Measurements from ENCODE around the gene DUSP8.
A peak's percentile ranks its signal among the peaks of the same experiment; 100 is the strongest.

DUSP8 gene

DNA sequence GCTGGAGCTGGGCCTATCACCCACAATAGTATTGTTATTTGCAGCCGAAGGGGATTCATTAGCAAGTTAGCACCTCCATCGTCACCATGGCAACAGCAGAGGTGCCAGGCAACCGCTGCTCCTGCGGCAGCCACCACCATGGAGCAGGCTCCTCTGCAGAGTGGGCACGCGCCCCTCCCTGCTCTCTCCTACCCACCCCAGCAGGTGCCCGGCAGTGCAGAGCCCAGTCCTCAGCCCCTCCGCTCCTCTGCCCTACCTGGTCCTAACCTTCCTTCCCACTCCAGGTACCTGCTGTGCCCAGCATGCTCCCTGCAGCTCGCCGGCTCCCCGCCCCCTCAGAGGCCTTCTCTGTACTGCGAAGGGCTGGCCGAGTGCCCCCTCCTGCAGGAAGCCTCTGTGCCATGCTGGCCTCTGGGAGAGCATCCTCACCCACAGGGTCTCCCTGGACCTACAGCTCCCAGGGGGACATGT lies 3.6 kb downstream of the DUSP8 start:
- Histone ChIP-seq H3K4me3 (no peak overlapping the region), H3K27ac (no peak overlapping the region)

- H3K27ac ChIP-seq: no peak overlapping the region
- H3K4me3 ChIP-seq: no peak overlapping the region
These were observed 4.4 kb downstream of the DUSP8 start for GRCh38 chr11:1567721-1568100.

DNA sequence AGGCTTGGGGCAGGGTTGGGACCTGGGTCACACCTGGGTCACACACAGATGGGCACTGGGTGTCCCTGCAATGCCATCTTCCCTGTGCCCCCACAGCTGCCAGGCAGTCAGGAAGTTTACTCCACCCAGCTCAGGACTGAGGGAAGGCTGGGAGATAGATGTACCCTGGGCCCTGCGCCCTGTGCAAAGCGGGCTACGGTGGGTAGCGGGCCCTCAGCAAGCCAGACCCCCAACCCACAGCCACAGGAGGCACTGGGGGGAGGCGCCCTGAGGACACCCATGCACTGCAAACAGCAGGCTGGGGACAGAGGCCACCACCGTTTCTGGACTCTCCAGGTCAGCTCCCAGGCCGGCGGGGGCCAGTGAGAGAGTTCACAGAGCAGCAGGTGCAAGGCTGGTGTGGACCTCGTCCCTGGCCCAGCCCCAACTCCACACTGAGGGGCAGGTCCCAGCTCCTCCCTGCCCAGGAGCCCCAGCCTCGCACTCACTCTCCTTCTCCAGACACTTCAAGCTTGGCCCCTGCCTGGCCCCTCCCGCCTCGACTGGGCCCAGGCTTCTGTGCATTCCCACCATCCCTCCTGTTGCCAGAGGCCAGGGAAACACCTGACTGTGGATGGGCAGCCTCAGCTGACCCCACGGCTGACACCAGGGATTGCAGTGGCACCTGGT lies 4.9 kb downstream of the DUSP8 start:
- H3K27ac ChIP-seq: no peak overlapping the region

DNA sequence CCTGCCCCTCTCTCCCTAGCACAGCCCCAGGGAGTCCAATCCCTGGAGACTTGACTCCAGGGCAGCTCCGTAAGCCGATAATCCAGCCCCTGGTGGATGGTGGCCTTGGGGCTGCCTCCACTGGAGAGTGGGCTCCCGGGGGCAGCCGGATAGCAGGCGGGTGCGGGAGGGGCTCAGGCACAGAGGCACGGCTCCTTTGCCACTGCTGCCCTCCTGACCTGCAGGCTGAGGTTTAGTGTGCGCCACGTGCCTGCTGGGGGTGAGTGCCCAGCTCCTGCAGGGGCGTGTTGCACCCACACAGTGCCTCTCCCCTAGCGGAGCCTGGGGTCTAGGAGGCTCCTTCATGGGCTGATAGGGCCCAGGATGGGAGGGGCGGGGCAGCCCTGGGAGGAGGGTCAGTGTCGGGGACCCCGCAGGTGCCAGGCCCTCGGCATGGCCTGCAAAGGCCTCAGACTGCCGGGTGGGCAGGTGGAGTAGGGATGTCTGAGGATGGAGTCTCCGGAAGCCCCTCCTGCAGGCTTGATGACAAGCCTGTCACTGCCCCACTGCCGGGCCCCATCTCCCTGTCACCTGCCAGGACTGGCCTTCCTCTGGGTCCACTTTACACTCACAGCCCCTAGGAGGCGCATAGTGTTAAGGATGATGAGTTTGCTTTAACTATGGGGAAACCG lies 5.6 kb downstream of the DUSP8 start:
- Histone ChIP-seq H3K4me3 (no peak overlapping the region), H3K27ac (no peak overlapping the region)

More for the DNA sequence above, 4.9 kb downstream of the DUSP8 start:
- no peak overlapping the region for H3K4me3 ChIP-seq

DNA sequence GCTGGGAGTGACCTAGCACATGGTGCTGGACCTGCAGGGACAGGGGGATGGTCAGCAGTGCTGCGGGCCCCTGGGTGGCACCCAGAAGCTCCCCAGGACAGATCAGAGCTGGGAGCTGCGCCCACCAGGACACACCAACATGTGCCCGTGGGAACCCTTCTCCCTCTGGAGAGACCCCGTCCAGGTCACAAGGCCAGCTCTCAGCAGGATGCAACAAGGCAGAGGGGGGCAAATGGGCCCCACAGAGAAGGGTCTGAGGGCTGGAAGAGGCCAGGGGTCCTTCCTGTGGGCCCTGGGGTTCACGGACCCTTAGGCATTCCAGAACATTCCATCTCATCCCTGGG lies 6.2 kb downstream of the DUSP8 start:
- no peak overlapping the region for H3K27ac ChIP-seq
- no peak overlapping the region for H3K4me3 ChIP-seq

GRCh38 chr11:1565173-1565903 lies 6.7 kb downstream of the DUSP8 start:
- Histone ChIP-seq H3K4me3 (no peak overlapping the region), H3K27ac (no peak overlapping the region)

DNA sequence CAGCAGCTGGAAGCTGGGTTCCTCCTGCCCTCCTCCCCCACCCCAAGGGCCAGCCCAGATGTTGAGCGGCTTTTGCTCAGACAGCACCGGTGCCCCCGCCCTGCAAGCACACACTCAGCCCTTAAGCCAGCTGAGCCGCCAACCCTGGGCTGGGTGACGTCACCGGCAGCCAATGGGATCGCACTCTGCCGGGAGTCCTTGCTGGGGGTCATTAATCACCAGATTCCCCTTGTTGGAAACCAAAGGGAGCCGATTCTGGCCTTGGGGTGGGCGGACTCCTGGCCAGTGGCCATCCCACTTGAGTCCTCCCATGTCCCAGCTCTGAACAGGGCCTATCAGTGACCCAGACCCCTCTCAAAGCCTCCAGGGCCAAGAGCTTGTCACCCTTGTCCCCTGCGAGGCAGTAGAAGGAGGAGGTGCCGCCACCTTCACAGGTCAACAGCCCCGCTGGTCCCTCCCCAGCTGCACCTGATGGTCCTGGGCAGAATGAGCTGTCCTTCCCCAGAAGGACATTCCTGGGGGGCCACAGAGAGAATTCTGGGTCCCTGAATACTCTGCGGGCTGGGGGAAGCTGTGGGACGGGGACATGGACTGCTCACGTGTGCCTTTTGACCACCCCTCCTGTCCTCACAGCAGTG lies 7.4 kb downstream of the DUSP8 start:
- H3K27ac ChIP-seq: no peak overlapping the region
- no peak overlapping the region for H3K4me3 ChIP-seq

DNA sequence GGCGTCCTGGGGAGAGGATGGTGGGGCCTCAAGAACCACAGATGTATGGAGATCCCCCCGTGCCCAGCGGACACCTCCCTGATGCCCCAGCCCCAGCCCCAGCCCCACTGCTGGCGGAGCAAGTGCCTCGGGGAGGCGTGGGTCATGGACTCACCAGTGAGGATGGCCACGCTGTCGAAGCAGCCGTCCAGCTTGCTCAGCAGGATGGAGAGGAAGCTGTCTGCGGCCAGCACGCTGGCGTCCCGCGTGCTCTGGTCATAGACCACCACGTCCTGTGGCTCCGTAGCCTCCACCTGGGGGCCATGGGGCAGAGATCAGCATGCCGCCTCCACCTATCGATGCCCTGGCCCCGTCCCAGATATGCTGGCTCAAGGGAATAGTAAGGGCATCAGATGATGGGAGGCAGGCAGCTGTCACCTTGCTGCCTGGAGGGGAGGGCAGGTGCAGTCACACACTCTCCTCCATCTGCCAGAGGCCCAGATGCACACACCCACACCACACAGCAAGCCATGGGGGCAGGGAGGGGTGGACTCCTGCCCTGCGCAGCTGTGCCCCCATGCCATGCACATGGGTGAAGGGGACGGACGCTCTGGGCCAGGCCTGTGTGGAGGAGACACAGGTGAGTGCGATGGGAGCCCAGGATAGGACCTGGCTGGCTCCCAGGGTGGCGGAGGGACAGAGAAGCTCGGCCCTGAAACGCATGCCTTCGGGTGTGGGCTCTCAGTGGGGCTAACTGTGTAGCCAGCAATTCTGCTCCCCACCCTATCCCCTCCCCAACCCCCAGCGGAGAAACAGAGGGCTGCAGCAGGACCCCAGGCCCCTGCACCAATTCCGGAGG lies 8.2 kb downstream of the DUSP8 start:
- H3K27ac ChIP-seq: no peak overlapping the region
- H3K4me3 ChIP-seq: no peak overlapping the region

DNA sequence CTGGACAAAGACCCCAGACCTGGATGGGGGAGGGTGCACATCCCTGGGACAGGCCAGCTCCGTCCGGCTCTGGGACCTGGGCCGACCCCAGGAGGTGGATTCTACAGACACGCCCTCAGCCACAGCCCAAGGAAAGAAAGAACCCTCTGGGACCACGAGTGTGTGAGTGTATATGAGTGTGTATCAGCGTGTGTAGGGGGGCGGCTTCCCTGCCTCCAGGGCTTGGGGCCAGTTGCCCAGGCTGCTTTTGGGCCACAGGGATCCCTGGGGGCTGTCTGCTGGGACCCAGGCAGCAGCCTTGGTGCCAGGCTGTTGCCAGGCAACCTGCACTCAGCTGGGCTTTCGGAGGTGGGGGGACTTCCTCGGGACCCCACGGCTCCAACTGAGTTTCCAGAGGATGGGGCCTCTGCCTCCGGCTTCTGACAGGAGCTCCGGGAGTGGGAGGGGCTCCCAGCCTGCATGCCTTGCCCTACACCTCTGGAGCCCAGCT lies 8.9 kb downstream of the DUSP8 start:
- Histone ChIP-seq H3K27ac (no peak overlapping the region), H3K4me3 (no peak overlapping the region)

- Histone ChIP-seq H3K27ac (no peak overlapping the region), H3K4me3 (no peak overlapping the region)
These were observed 9.5 kb downstream of the DUSP8 start for GRCh38 chr11:1562469-1563148.

- no peak overlapping the region for H3K4me3 ChIP-seq
These were observed 10.1 kb downstream of the DUSP8 start for GRCh38 chr11:1561955-1562354.

DNA sequence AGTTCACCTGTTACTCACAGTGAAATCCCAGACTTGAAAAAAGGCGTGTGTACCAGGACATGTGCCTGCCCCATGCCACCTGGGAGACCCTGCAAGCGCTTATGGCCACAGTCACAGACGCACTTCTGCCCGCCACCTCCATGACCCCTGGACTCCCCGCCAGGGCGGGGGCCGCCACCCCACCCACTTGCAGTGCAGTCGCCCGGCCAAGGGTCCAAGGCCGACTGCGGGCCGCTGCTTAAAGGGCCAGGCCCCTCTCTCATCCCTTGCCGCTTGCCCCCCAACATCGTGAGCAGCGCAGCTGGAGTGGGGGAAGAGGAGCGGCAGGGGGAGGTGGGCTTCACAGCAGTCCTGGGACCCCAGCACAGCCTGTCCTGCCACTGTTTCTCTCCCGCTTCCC lies 10.8 kb downstream of the DUSP8 start:
- Histone ChIP-seq H3K27ac (no peak overlapping the region), H3K4me3 (no peak overlapping the region)

More at GRCh38 chr11:1561955-1562354, 10.1 kb downstream of the DUSP8 start:
- no peak overlapping the region for H3K27ac ChIP-seq

GRCh38 chr11:1560649-1561251 lies 11.3 kb downstream of the DUSP8 start:
- Histone ChIP-seq H3K4me3 (no peak overlapping the region), H3K27ac (peak overlapping the region in 1 of 21 experiments; percentile 72)

GRCh38 chr11:1560002-1560648 lies 11.9 kb downstream of the DUSP8 start:
- H3K4me3 ChIP-seq: no peak overlapping the region
- H3K27ac ChIP-seq: peak overlapping the region in 2 of 21 experiments; percentile 13 to 72

DNA sequence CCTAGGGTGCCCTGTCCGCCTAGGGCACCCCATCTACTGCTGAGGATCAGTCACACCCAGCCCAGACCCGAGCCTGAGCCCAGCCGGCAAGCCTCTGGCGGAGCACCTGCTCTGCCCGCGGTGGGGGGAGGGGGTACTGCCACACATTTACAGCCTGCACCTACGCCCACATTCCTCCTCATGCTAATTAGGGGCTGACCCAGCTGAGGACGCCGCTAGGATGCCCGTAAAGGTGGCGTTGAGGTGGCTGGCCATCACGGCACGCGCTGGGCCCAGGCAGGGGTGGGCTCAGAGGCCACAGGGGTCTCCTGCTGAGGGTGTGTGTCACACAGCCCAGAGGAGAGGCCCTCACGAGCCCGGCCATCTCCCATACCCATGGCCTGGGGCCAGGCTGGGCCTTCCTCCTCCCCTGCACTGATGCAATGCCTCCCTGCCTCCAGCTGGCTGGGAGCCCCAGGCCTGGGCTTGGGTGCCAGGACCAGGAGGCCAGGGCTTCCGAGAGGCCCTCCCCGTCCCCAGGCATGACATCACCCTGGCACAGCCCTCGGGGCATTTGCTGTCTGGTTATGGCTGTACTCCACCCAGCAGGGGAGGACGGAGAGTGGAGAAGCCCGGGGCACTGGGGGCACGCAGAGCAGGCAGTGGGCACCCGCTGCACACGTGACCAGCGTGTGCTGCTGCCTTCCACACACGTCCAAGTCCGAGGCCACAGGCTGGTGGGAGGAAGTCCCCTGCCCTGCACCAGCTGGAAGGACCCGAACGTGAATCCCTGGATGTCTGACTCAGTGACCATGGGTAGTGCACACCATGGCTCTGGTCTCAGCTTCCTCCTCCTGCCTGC lies 12.7 kb downstream of the DUSP8 start:
- H3K27ac ChIP-seq: peak overlapping the region in 7 of 21 experiments; percentile 26 to 73 (median 54)
- H3K4me3 ChIP-seq: no peak overlapping the region

- peak overlapping the region in 7 of 21 experiments; percentile 26 to 73 (median 54) for H3K27ac ChIP-seq
- H3K4me3 ChIP-seq: no peak overlapping the region
These were observed 13.3 kb downstream of the DUSP8 start for GRCh38 chr11:1558775-1559110.
